GM23338 (cell line): ENCODE measurements around the gene SMOC1.

Source experiments
- CREB1 ChIP-seq: fragments of 250-450 bp; sonication (Bioruptor Pico); IDR thresholded peaks from 2 replicates; pipeline ENCODE4 v1.5.0; 2020; ENCODE audit warnings: low read depth, mild to moderate bottlenecking, moderate library complexity
- ETS1 ChIP-seq: IDR thresholded peaks from 2 replicates; pipeline ENCODE4 v1.6.1; 2016; ENCODE audit warnings: antibody characterized with exemption
- EZH2 ChIP-seq: fragments of 200-600 bp; sonication (generic); IDR thresholded peaks from one replicate; pipeline ENCODE4 v1.8.0; 2017; ENCODE audit warnings: antibody characterized with exemption, mild to moderate bottlenecking, low read depth; ENCODE audit not compliant: unreplicated experiment
- EZH2phosphoT487 ChIP-seq: fragments of 200-600 bp; sonication (generic); IDR thresholded peaks from one replicate; pipeline ENCODE4 v1.8.1; 2018; ENCODE audit warnings: antibody characterized with exemption; ENCODE audit not compliant: unreplicated experiment
- JUNB ChIP-seq: IDR thresholded peaks from one replicate; pipeline ENCODE4 v1.6.1; 2016; ENCODE audit warnings: antibody characterized with exemption; ENCODE audit not compliant: unreplicated experiment
- NANOG ChIP-seq: IDR thresholded peaks from 2 replicates; pipeline ENCODE4 v1.6.1; 2016; ENCODE audit warnings: antibody characterized with exemption, borderline replicate concordance
- POLR2AphosphoS5 ChIP-seq: IDR thresholded peaks from 2 replicates; pipeline ENCODE4 v1.6.1; 2016; ENCODE audit warnings: antibody characterized with exemption, low read depth
- REST ChIP-seq: IDR thresholded peaks from one replicate; pipeline ENCODE4 v1.6.1; 2018; ENCODE audit warnings: antibody characterized with exemption; ENCODE audit not compliant: unreplicated experiment
- STAT1 ChIP-seq: IDR thresholded peaks from one replicate; pipeline ENCODE4 v1.6.1; 2016; ENCODE audit warnings: antibody characterized with exemption; ENCODE audit not compliant: unreplicated experiment
- ZNF114 ChIP-seq: fragments of 250-450 bp; sonication (Bioruptor Pico); IDR thresholded peaks from 2 replicates; pipeline ENCODE4 v1.5.0; 2020; ENCODE audit warnings: mild to moderate bottlenecking, moderate library complexity
- ZNF331 ChIP-seq: fragments of 250-450 bp; sonication (Bioruptor Pico); IDR thresholded peaks from 2 replicates; pipeline ENCODE4 v1.5.0; 2020; ENCODE audit warnings: low read depth, mild to moderate bottlenecking, moderate library complexity
- ZNF462 ChIP-seq: fragments of 250-450 bp; sonication (Bioruptor Pico); IDR thresholded peaks from 2 replicates; pipeline ENCODE4 v1.5.0; 2020; ENCODE audit warnings: mild to moderate bottlenecking, moderate library complexity
- TF ChIP-seq, protein P1 (sequence below), 2 experiments: fragments of 200-600 bp in 1 of 2; sonication (generic) in 1 of 2; conservative IDR thresholded peaks; 2 replicates each; pipeline versions ENCODE4 v1.5.1 to v1.6.1; 2016 to 2017; ENCODE audit warnings: antibody characterized with exemption in 2 of 2, low read depth in 2 of 2, mild to moderate bottlenecking in 2 of 2, moderate library complexity in 1 of 2

DNA sequence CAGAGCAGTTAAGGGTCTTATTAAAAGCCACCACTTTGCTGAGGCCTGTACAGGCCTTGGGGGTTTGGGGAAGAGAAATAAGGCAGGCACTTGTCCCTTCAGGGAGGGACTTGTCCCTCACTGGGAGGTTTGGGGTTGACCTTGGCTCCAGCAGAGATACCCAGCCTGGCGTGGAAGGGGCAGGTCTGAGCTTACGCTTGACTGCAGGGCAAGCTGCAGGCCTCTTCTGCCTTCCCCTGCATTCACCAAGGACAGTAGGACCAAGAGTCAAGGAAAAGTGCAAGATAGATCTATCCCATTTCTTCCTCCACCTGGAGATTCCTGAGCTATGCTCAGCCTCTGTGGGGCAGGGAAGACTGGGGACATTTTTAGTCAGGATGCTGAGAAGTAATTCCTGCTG lies 154.3 kb downstream of the SMOC1 start:
- TF ChIP-seq JUNB, result no peak
- TF ChIP-seq, protein P1, sequence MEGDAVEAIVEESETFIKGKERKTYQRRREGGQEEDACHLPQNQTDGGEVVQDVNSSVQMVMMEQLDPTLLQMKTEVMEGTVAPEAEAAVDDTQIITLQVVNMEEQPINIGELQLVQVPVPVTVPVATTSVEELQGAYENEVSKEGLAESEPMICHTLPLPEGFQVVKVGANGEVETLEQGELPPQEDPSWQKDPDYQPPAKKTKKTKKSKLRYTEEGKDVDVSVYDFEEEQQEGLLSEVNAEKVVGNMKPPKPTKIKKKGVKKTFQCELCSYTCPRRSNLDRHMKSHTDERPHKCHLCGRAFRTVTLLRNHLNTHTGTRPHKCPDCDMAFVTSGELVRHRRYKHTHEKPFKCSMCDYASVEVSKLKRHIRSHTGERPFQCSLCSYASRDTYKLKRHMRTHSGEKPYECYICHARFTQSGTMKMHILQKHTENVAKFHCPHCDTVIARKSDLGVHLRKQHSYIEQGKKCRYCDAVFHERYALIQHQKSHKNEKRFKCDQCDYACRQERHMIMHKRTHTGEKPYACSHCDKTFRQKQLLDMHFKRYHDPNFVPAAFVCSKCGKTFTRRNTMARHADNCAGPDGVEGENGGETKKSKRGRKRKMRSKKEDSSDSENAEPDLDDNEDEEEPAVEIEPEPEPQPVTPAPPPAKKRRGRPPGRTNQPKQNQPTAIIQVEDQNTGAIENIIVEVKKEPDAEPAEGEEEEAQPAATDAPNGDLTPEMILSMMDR (conservative IDR thresholded peaks at IDR 0.05; ENCODE audit: low read depth in 2 of 2), result no peak
- TF ChIP-seq POLR2AphosphoS5, result no peak
- TF ChIP-seq CREB1 (CRISPR knock-in tag), result no peak
- TF ChIP-seq EZH2, result no peak
- no peak for TF ChIP-seq ETS1
- no peak for TF ChIP-seq EZH2phosphoT487
- TF ChIP-seq REST, result no peak
- TF ChIP-seq STAT1, result no peak
- TF ChIP-seq ZNF462, result no peak
- TF ChIP-seq ZNF114 (CRISPR knock-in tag), result no peak
- no peak for TF ChIP-seq ZNF331 (CRISPR knock-in tag)
- TF ChIP-seq NANOG, result no peak
